ENCODE results near the gene ADGRD2. TPM values are rescaled to one million over a fixed set of nuclear protein-coding genes. Genes with fewer than 3 reads are reported as not detected.
"Not testable (repeated sequence)": the region's sequence is repeated elsewhere in the genome, so short reads cannot be mapped to it uniquely, and the experiment has no call there.

Gene ADGRD2
- total RNA-seq, 1 experiment from 2014 or later: not detected

GRCh38 chr9:124425733-124426132 lies 24.5 kb upstream of the ADGRD2 start:
- not testable (repeated sequence) for H3K9me3 ChIP-seq (replicated peaks); H3K27me3 ChIP-seq; H3K4me3 ChIP-seq; H3K36me3 ChIP-seq; H3K4me1 ChIP-seq; H3K27ac ChIP-seq; DNase-seq

- H3K4me3 ChIP-seq: no peak overlapping the region
- H3K27me3 ChIP-seq: peaks cover 8% of the 10 kb centered on the region
- no peaks in the 10 kb centered on the region for H3K9me3 ChIP-seq (replicated peaks)
- no peaks in the 10 kb centered on the region for H3K36me3 ChIP-seq
- no peak overlapping the region for H3K27ac ChIP-seq
- H3K4me1 ChIP-seq: peaks cover 7% of the 10 kb centered on the region; the same call in 1 of the 2 replicates
- DNase-seq: no peak
These were observed 23.9 kb upstream of the ADGRD2 start for GRCh38 chr9:124426361-124426760.

GRCh38 chr9:124427281-124427680 lies 23.0 kb upstream of the ADGRD2 start:
- Histone ChIP-seq H3K27ac (no peak overlapping the region), H3K27me3 (peaks cover 8% of the 10 kb centered on the region), H3K36me3 (no peaks in the 10 kb centered on the region), H3K9me3 (replicated peaks) (no peaks in the 10 kb centered on the region), H3K4me1 (peaks cover 7% of the 10 kb centered on the region; the same call in 1 of the 2 replicates), H3K4me3 (no peak overlapping the region)
- no peak for DNase-seq

- H3K9me3 ChIP-seq (replicated peaks): no peaks in the 10 kb centered on the region
- no peaks in the 10 kb centered on the region; the same call in 1 of the 2 replicates for H3K27me3 ChIP-seq
- no peak for DNase-seq
These were observed 21.3 kb upstream of the ADGRD2 start for GRCh38 chr9:124428751-124429529.

GRCh38 chr9:124429530-124429867 lies 20.8 kb upstream of the ADGRD2 start:
- Histone ChIP-seq H3K36me3 (no peaks in the 10 kb centered on the region), H3K27me3 (no peaks in the 10 kb centered on the region), H3K4me1 (peaks cover 7% of the 10 kb centered on the region; the same call in 1 of the 2 replicates), H3K27ac (no peak overlapping the region), H3K4me3 (no peak overlapping the region), H3K9me3 (replicated peaks) (no peaks in the 10 kb centered on the region)
- no peak for DNase-seq

More at GRCh38 chr9:124428751-124429529, 21.3 kb upstream of the ADGRD2 start:
- Histone ChIP-seq H3K4me3 (no peak overlapping the region), H3K4me1 (peaks cover 7% of the 10 kb centered on the region; the same call in 1 of the 2 replicates), H3K27ac (no peak overlapping the region), H3K36me3 (no peaks in the 10 kb centered on the region)

- no peaks in the 10 kb centered on the region for H3K36me3 ChIP-seq
- H3K27ac ChIP-seq: no peak overlapping the region
- no peaks in the 10 kb centered on the region for H3K9me3 ChIP-seq (replicated peaks)
- H3K4me3 ChIP-seq: no peak overlapping the region
- DNase-seq: no peak
- 0 out of 2 replicates have a peak, but pooled peaks cover 4% of the 10 kb centered on the region for H3K27me3 ChIP-seq
- no peaks in the 10 kb centered on the region for H3K4me1 ChIP-seq
These were observed 13.9 kb upstream of the ADGRD2 start for GRCh38 chr9:124436320-124436719.

- no peak overlapping the region for H3K4me3 ChIP-seq
- no peaks in the 10 kb centered on the region for H3K36me3 ChIP-seq
- DNase-seq: no peak
- H3K9me3 ChIP-seq (replicated peaks): no peaks in the 10 kb centered on the region
- no peak overlapping the region for H3K27ac ChIP-seq
- no peaks in the 10 kb centered on the region for H3K4me1 ChIP-seq
- H3K27me3 ChIP-seq: 0 out of 2 replicates have a peak, but pooled peaks cover 4% of the 10 kb centered on the region
These were observed 13.2 kb upstream of the ADGRD2 start for GRCh38 chr9:124437086-124437485.

- H3K27ac ChIP-seq: no peak overlapping the region
- H3K4me3 ChIP-seq: no peak overlapping the region
- H3K9me3 ChIP-seq (replicated peaks): no peaks in the 10 kb centered on the region
- H3K27me3 ChIP-seq: 0 out of 2 replicates have a peak, but pooled peaks cover 4% of the 10 kb centered on the region
- no peaks in the 10 kb centered on the region for H3K36me3 ChIP-seq
- no peaks in the 10 kb centered on the region for H3K4me1 ChIP-seq
- no peak for DNase-seq
These were observed 12.2 kb upstream of the ADGRD2 start for GRCh38 chr9:124438091-124438490.

- no peaks in the 10 kb centered on the region for H3K36me3 ChIP-seq
- no peaks in the 10 kb centered on the region for H3K4me1 ChIP-seq
- 0 out of 2 replicates have a peak, but pooled peaks cover 4% of the 10 kb centered on the region for H3K27me3 ChIP-seq
- no peak overlapping the region for H3K4me3 ChIP-seq
- H3K27ac ChIP-seq: no peak overlapping the region
- no peaks in the 10 kb centered on the region for H3K9me3 ChIP-seq (replicated peaks)
- DNase-seq: no peak
These were observed 11.2 kb upstream of the ADGRD2 start for GRCh38 chr9:124439086-124439485.

- Histone ChIP-seq H3K27me3 (0 out of 2 replicates have a peak, but pooled peaks cover 4% of the 10 kb centered on the region), H3K4me1 (no peaks in the 10 kb centered on the region), H3K4me3 (no peak overlapping the region), H3K27ac (no peak overlapping the region), H3K9me3 (replicated peaks) (no peaks in the 10 kb centered on the region), H3K36me3 (no peaks in the 10 kb centered on the region)
- DNase-seq: no peak
These were observed 10.5 kb upstream of the ADGRD2 start for GRCh38 chr9:124439686-124440243.

- Histone ChIP-seq H3K4me3 (no peak overlapping the region), H3K27ac (no peak overlapping the region), H3K36me3 (no peaks in the 10 kb centered on the region), H3K9me3 (replicated peaks) (no peaks in the 10 kb centered on the region), H3K4me1 (no peaks in the 10 kb centered on the region), H3K27me3 (0 out of 2 replicates have a peak, but pooled peaks cover 4% of the 10 kb centered on the region)
- DNase-seq: no peak
These were observed 9.5 kb upstream of the ADGRD2 start for GRCh38 chr9:124440786-124441185.

- H3K4me3 ChIP-seq: no peak overlapping the region
- H3K27me3 ChIP-seq: 0 out of 2 replicates have a peak, but pooled peaks cover 4% of the 10 kb centered on the region
- no peak for DNase-seq
- no peaks in the 10 kb centered on the region for H3K9me3 ChIP-seq (replicated peaks)
- no peaks in the 10 kb centered on the region for H3K4me1 ChIP-seq
- H3K27ac ChIP-seq: no peak overlapping the region
- no peaks in the 10 kb centered on the region for H3K36me3 ChIP-seq
These were observed 9.0 kb upstream of the ADGRD2 start for GRCh38 chr9:124441291-124441690.

- Histone ChIP-seq H3K27ac (no peak overlapping the region), H3K36me3 (no peaks in the 10 kb centered on the region), H3K4me3 (no peak overlapping the region), H3K4me1 (no peaks in the 10 kb centered on the region), H3K27me3 (0 out of 2 replicates have a peak, but pooled peaks cover 4% of the 10 kb centered on the region), H3K9me3 (replicated peaks) (no peaks in the 10 kb centered on the region)
- no peak for DNase-seq
These were observed 7.9 kb upstream of the ADGRD2 start for GRCh38 chr9:124442379-124442778.

- DNase-seq: no peak
- Histone ChIP-seq H3K36me3 (no peaks in the 10 kb centered on the region), H3K9me3 (replicated peaks) (no peaks in the 10 kb centered on the region), H3K4me3 (no peak overlapping the region), H3K4me1 (no peaks in the 10 kb centered on the region), H3K27ac (no peak overlapping the region), H3K27me3 (0 out of 2 replicates have a peak, but pooled peaks cover 4% of the 10 kb centered on the region)
These were observed 7.4 kb upstream of the ADGRD2 start for GRCh38 chr9:124442826-124443225.

GRCh38 chr9:124443625-124444024 lies 6.6 kb upstream of the ADGRD2 start:
- no peak overlapping the region for H3K4me3 ChIP-seq
- H3K36me3 ChIP-seq: no peaks in the 10 kb centered on the region
- DNase-seq: no peak
- no peaks in the 10 kb centered on the region for H3K9me3 ChIP-seq (replicated peaks)
- 0 out of 2 replicates have a peak, but pooled peaks cover 4% of the 10 kb centered on the region for H3K27me3 ChIP-seq
- H3K27ac ChIP-seq: no peak overlapping the region
- no peaks in the 10 kb centered on the region for H3K4me1 ChIP-seq
